NCI-H187 treated with DMSO at 0.1 percent for 48 hours (cell line): Measurements from ENCODE around the gene IFT27.

Source experiments
- DNase-seq: peaks from one replicate; lab custom pipeline; 2025; lab: John Stamatoyannopoulos, UW

Gene IFT27, protein sequence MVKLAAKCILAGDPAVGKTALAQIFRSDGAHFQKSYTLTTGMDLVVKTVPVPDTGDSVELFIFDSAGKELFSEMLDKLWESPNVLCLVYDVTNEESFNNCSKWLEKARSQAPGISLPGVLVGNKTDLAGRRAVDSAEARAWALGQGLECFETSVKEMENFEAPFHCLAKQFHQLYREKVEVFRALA

GRCh38 chr22:36775964-36776669 lies at the start of gene IFT27:
TSS of gene IFT27 (minus strand) at chr22:36776119. CDS start at chr22:36775707, 412 bp downstream.
- peak; percentile 95 for DNase-seq

DNA sequence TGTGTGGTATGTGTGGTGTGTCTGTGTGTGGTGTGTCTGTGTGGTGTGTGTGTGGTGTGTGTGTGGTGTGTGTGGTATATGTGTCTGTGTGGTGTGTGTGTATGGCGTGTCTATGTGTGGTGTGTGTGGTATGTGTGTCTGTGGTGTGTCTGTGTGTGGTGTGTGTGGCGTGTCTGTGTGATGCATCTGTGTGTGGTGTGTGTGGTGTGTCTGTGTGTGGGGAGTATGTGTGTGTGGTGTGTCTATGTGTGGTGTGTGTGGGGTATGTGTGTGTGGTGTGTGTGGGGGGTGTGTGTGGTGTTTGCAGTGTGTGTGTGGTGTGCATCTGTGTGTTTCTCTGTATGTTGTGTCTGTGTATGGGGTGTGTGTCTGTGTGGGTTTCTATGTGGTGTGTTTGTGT lies 48.7 kb upstream of the IFT27 start:
- no peak for DNase-seq

DNA sequence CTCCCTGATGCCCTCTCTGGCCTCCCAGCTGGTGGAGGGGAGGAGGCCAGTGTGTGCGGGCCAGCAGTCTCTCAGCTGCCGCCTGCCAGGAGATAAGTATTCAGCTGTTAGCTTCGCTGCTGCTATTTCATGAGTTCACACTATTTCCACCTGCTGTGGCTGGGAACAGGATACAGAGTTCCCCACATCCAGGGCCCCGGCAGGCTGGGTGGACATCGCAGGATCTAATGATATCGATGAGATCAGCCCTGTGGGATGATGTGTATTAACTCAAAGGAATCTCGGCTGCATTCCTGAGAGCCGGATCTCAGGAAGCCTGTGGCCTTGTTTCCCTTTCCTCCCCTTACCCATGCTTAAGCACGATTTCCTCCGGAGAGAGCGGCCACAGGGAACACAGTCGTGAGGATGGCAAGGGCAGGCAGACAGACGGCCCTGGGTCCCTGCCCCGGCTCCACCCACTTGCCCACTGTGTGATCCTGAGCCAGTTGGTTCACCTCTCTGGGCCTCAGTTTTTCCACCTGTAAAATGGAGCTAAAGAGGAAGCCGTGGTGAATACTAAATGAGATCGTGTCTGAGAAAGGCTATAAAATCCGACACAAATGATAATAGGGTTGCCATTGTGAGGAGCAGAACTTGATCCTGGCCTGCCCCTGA lies 47.4 kb upstream of the IFT27 start:
- no peak for DNase-seq

DNA sequence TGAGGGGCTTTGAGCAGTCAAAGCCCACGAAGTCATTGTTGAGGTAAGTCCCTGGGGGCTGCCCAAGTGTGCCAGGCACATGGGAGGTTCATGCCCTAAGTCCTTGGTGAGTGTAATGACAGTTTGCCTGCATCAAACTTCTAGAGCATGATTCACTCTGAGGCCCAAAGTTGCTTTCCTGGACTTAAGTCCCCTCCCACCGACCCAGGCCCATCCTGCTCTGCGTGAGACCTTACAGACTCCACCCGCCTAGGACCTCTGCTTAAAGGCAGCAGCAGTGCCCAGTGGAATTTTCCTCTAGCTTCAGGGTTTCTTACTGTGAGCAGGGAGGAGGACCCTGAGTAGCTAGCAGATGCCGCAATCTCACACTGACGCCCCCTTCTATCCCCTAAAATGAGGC lies 46.7 kb upstream of the IFT27 start:
- DNase-seq = no peak

DNA sequence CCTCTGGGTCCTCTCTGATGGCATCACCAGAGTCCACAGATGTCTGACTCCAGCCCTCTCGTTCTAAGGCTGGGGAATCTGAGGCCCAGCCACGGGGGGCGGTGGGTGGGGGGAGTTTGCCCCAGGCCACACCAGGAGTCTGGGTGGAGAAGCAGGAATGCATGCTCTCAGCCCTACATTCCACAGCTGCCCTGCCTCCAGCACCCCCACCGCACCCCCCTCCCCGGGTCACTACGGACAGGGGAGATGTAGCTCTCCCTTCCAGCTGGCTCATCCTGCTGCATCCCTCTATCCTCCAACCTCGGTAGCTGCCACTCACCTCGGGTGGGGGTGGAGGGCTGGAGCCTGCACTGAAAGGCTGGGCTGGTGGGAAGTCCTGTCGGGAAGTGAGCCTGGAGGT lies 43.2 kb upstream of the IFT27 start:
- DNase-seq = no peak

DNA sequence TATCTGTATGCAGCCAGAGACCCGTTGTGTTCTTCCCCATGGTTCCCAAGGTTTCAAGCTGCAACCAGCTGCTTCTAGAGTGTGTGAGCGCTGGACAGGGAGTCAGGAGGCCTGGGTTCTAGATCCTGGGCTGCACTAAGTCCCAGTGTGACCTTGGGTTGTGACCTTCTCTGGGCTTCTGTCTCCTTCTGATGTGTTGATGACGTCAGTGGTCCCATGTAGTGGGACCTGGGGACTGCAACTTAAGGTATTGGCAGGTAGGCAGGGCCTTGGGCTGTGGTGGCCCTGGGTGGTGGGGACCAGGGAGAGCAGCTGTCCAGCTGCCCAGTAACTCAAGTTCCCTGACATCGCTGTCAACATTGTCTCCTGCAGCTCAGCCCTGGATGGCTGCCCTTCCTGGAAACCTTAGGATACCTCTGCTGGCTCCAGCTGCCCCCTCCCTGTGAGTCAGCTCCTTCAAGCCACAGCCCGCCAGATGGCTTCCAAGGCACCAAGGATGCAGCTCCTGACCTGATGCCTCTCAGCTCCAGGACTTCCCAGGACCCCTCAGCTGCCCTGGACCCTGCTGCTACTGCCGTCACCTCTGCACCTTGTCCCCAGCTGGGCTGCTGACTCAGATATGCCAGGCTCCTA lies 42.2 kb upstream of the IFT27 start:
- DNase-seq = no peak

DNA sequence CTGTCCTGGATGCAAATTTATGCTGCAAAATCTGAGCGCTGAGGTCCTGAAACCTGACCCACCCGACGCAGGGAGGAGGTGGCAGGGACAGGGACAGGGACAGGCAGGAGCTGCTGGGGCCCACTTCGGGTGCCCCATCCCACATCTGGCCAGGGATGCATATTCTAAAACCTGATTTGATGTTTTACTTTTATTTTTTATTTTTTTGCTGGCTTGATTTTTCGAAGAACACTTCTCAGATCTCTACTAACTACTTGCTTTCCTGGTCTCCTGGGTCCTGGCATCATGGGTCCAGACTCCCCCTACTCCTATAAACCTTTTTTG lies 41.6 kb upstream of the IFT27 start:
- no peak for DNase-seq

- no peak for DNase-seq
These were observed 41.0 kb upstream of the IFT27 start, which contains the start of gene PVALB for GRCh38 chr22:36816636-36817524. TSS of gene PVALB (minus strand) at chr22:36817035. CDS start at chr22:36817005, 30 bp downstream.

DNA sequence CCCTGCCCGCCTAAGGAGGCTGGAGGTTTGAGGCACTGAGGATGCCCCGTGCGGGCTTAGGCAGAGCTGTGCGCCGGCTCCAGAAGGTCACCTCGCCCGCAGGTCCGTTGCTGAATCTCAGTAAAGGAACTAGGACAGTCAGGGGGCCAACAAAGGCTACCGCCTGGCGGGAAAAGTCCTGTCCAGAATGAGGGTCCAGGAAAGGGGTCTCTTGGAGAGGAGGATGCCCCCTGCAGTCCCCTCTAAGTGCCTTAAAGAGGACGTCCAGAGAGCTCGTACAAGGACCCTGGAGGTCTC lies 40.4 kb upstream of the IFT27 start:
- no peak for DNase-seq

DNA sequence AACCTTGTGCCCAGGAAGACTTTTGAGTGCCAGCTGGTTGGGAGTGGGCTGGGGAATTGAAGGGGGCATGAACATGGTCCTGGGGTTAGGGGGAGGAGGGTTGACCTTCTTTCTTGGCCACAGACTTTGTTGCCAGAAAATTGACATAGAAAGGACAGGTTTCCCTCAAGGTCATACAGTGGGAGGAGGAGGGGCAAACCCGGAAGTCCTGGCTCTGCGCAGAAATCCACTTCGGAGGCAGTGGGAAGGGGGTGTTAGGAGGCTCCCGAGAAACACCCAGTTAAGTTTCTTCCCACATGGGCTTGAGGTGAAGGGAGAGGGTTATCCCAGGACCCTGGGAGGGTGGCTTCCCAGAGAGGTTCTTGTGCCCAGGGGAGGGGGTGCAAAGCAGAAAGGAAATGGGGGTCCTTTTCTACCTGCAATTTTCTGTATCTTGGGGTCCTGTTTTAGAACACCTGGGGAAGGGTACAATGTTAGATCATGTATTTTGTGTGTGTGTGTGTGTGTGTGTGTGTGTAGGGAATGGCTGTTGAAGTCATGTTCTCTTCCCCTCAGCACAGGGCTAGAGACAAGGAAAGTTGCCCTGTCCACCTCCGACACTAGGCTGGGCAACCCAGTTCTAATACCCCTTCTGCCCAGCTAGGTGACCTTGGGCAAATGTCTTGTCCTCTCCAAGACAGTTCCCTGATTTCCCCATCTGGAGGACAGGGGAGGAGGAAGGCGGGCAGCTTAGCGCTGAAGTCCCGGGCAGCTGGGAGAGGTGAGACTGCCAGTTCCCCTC lies 39.8 kb upstream of the IFT27 start:
- no peak for DNase-seq

DNA sequence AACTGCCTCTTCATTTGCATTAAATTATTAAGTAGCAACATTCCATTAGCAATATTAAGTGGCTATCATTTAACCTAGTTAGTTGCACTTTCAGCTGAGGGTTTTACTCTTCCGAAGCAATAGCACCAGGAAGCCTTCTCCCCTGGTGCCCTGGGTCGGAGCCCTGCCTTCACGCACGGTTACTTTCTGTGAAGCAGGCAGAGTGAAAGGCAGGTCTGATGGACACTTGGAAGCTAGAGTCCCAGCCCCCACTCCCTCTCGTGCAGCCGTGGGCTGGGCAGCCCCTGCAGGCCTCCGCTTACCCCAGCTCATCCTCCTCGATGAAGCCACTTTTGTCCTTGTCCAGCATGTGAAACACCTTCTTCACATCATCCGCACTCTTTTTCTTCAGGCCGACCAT lies 38.9 kb upstream of the IFT27 start:
- no peak for DNase-seq

- DNase-seq = no peak
These were observed 35.3 kb upstream of the IFT27 start for GRCh38 chr22:36811094-36811800.

GRCh38 chr22:36809351-36809750 lies 33.4 kb upstream of the IFT27 start:
- no peak for DNase-seq

DNA sequence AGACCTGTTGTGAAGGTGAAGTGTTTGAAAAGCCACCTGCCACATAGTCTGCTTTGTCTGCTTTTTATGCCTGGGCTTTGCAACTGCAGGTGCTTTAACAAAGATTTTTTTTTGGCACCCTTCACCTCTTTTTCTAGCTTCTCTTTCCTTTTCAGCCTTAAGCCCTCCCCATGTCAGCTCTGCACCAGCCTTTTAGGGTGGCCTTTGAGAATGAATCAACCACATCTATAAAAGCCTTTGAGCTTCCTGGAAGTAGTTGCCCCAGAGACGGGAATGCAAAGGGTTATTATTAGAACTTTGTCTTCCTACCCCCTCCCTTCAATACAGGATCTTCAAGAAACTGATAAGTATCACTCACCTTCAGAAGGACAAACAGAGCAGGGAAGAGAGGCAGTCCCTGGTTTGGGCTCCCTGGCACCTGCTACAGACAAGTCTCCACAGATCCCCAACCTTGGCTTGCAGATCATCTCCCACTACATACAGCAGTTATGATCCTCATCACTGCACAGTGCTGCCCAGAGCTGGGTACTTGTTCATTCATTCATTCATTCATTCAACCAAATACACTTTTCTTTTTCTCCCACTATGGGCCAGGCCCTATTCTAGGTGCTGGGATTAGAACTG lies 32.9 kb upstream of the IFT27 start:
- peak; percentile 7 for DNase-seq

DNA sequence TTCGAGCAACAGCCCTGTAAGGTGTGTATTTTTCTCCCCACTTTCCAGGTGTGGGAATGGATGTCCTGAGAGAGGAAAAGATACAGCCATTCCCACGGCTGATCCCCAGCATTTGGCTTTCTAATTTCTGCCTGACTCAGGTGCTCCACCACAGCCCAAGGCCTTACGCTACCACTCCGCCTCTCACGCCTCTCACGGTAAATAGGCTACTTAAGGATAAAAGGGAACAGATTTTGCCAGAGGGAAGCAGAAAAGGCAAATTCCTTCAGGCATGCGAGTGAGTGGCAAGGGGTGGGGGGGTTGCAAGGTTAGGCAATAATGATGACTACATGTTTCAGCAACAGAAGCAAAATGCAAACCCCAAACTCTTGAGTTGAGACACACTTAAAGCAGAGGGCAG lies 31.7 kb upstream of the IFT27 start:
- no peak for DNase-seq

DNA sequence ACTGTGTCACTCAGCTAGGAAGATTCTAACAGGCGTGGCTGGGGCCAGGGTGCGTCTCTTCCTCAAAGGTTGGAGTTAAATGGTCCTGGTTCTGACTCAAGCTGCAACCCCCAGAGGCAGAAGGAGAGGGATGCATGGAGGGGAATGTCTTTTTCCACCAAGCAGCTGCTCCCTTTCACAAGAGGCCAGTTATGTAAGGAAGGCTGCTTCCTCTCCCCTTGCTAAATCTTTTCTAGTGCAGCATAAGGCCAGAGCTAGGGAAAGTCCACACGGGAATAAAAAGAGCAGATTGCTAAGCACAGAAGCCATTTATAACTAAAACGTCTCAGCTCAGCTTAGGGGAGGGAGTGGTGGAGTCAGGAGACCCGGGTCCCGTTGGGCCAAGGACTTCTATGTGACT lies 30.9 kb upstream of the IFT27 start:
- DNase-seq = no peak

DNA sequence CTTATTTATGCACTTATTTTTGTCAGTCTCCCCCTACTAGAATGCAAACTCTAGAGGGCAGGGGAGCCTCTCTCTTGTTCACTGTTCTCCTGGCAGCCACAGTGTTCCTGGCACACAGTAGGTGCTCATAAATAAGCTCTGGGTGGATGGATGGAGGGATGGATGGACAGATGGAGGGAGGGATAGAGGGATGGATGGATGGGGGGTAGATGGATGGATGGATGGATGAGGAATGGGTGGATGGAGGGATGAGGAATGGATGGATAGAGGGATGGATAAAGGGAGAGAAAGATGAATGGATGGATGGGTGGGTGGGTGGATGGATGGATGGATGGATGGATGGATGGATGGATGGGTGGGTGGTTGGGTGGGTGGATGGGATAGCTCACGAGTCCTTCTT lies 27.4 kb upstream of the IFT27 start:
- no peak for DNase-seq

DNA sequence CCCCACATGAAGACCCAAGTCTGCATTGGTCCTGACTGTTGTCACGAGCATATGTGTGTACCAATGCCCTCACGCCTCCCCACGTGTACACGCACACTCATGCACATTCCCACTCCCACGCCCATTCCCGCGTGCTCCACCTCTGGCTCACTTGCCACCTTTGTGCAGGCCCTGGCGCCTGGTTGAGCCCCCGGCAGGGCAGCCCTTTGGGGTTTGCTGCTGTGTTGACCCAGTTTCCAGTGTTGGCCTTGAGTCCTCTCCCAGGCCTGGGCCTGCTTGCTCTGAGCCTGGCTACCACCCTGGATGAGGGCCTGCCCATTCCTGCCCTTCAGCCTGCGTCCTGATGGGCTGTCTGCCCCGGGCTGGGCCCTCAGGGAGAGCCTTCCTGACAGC lies 22.8 kb upstream of the IFT27 start:
- no peak for DNase-seq

DNA sequence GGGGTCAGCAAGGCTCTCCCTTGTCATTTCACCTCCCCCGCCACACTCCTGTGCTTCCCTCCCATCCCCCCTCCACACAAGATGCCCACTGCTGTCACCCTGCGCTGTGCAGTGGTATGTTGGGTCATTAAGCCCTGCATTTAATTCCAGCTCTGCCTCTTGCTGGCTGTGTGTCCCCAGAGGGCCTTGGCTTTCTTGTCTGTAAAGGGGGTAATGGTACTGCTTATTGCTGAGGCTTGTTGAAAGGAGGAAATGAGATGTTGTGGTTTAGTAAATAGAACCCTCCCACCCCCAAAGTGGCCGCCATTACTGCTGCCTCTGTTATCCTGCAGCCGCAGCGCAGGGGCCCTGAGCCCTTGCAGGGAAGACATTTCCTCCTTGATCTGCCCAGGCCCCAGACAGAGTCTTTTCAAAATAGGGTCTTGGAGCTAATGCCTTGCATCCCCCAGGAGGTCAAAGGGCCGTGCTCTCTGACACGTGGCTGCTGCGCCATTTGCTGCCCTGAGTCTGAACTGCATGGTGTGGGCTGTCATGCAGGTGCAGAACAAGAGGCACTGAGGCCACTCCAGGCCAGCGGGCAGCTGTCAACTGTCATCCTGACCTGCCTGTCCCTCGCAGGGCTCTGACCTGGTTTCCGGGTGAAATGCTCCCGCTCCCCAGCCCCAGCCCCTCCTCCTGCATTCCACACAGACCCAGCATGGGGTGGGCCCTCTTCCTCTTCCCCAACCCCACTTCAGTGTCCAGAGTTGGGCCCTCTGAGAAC lies 22.2 kb upstream of the IFT27 start:
- no peak for DNase-seq

GRCh38 chr22:36797374-36797773 lies 21.5 kb upstream of the IFT27 start:
- DNase-seq = no peak
